ENCODE data around the gene PDIA2. TPM values are rescaled to one million over a fixed set of nuclear protein-coding genes. Genes with fewer than 3 reads are reported as not detected.

PDIA2 gene
- total and polyA plus RNA-seq, 11 donors = 0.17 to 9.3 (median 3.1) TPM

DNA sequence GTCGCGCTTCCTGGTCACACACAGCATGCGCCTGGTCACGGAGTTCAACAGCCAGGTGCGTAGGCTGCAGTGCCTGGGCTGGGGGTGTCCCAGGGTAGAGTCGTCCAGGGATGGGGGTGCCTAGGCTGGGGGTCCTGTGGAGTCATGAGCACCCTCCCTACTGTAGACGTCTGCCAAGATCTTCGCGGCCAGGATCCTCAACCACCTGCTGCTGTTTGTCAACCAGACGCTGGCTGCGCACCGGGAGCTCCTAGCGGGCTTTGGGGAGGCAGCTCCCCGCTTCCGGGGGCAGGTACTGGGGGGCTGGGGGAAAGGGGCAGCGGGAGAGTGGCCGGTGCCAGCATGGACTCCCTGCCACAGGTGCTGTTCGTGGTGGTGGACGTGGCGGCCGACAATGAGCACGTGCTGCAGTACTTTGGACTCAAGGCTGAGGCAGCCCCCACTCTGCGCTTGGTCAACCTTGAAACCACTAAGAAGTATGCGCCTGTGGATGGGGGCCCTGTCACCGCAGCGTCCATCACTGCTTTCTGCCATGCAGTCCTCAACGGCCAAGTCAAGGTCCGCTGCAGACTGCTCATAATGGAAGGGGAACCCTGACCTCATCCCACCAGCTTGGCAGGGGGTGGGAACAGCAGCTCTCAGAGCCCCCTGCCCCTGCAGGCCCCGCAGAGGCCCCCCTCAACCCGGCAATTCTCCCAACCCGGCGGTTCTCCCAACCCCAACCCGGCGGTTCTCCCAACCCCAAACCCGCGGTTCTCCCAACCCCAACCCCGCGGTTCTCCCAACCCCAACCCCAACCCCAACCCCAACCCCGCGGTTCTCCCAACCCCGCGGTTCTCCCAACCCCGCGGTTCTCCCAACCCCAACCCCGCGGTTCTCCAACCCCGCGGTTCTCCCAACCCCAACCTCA lies 2.4 kb downstream of the PDIA2 start:
- peaks cover 0 to 36% (median 28%) of the 10 kb centered on the region in 9 donors for H3K36me3 ChIP-seq
- no peaks in the 10 kb centered on the region for H3K9me3 ChIP-seq
- ATAC-seq (no peak), DNase-seq (no peak)
- no peak overlapping the region for H3K4me3 ChIP-seq
- WGBS, 4 donors = 95 to 96% (median 96%) methylated on average over 32 to 48 of the region's 48 CpGs
- peaks cover 0 to 12% (median 7%) of the 10 kb centered on the region in 12 donors for H3K4me1 ChIP-seq
- peaks cover 0 to 16% (median 8%) of the 10 kb centered on the region in 9 donors for H3K27me3 ChIP-seq
- no peak overlapping the region for H3K27ac ChIP-seq
- intact Hi-C loops (cut with DNase I) = loop anchor here in 1 of 10 donors (5.0 kb wide), 1 partner anchor 62 kb away; no protein-coding TSS in a partner anchor
- TF ChIP-seq, protein P1, sequence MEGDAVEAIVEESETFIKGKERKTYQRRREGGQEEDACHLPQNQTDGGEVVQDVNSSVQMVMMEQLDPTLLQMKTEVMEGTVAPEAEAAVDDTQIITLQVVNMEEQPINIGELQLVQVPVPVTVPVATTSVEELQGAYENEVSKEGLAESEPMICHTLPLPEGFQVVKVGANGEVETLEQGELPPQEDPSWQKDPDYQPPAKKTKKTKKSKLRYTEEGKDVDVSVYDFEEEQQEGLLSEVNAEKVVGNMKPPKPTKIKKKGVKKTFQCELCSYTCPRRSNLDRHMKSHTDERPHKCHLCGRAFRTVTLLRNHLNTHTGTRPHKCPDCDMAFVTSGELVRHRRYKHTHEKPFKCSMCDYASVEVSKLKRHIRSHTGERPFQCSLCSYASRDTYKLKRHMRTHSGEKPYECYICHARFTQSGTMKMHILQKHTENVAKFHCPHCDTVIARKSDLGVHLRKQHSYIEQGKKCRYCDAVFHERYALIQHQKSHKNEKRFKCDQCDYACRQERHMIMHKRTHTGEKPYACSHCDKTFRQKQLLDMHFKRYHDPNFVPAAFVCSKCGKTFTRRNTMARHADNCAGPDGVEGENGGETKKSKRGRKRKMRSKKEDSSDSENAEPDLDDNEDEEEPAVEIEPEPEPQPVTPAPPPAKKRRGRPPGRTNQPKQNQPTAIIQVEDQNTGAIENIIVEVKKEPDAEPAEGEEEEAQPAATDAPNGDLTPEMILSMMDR (IDR thresholded peaks at IDR 0.05) = no peak
- TF ChIP-seq POLR2A (IDR thresholded peaks at IDR 0.05) = no peak

DNA sequence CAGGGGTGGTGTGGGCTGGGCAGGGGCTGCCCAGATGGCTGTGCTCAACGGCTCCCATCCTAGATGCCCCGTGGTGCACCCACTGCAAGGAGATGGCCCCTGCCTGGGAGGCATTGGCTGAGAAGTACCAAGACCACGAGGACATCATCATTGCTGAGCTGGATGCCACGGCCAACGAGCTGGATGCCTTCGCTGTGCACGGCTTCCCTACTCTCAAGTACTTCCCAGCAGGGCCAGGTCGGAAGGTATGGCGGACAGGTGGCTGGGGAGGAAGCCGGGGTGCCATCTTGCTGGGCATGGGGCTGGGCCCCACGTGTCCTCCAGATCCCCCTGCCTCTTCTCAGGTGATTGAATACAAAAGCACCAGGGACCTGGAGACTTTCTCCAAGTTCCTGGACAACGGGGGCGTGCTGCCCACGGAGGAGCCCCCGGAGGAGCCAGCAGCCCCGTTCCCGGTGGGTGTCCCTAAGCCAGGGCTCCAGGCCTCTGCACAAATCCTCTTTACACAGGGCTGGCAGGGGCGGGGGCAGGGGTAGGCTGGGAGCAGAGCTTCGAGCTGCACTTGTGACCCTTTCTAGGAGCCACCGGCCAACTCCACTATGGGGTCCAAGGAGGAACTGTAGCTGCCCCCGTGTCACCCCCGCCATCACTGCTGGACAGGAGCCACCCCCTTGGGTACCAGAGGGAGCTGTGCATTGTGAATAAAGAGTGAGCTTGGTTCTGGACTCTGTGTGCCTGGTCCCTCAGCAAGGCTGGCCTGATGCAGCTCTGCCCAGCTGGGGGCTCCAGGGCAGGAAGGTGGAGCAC lies 3.7 kb downstream of the PDIA2 start:
- ATAC-seq (no peak), DNase-seq (no peak)
- Histone ChIP-seq H3K27me3 (peaks cover 0 to 4% (median 0%) of the 10 kb centered on the region in 9 donors), H3K4me3 (no peak overlapping the region), H3K4me1 (peaks cover 0 to under 1% (median 0%) of the 10 kb centered on the region in 12 donors), H3K36me3 (peaks cover 0 to 49% (median 35%) of the 10 kb centered on the region in 9 donors), H3K27ac (no peak overlapping the region), H3K9me3 (no peaks in the 10 kb centered on the region)
- WGBS, 4 donors = 89 to 93% (median 92%) methylated on average over 16 to 22 of the region's 22 CpGs
- no peak for TF ChIP-seq POLR2A (IDR thresholded peaks at IDR 0.05)
- TF ChIP-seq, protein P1 (IDR thresholded peaks at IDR 0.05) = no peak
- intact Hi-C loops (cut with DNase I) = loop anchor here in 1 of 10 donors (5.0 kb wide), 1 partner anchor 61 kb away; no protein-coding TSS in a partner anchor

DNA sequence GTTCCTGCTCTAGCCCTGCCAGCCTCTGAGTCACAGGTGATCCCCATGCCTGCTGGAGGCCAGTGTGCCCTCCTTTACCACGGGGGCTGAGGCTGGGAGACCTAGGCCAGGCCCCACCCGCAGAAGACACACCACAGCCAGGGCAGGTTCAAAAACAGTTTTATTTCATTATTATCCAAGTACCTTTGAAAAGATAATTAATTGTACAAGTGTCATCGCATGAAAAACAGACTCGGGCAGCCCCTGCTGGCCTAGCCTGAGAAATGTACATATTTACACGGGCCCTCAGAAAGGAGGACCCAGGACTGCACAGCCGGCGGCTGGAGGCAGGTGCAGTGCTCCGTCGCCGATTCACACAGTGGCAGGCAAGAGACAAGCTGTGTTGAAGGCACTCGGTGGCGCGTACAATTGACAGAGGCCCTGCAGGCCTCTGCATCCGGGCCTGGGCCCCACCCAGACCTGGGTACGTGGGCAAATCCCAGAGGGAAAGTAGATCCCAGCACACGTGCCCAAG lies 4.4 kb downstream of the PDIA2 start:
- no peak for DNase-seq
- Histone ChIP-seq H3K4me1 (no peaks in the 10 kb centered on the region), H3K4me3 (no peak overlapping the region), H3K36me3 (peaks cover 0 to 55% (median 37%) of the 10 kb centered on the region in 9 donors), H3K27ac (no peak overlapping the region), H3K9me3 (no peaks in the 10 kb centered on the region), H3K27me3 (no peaks in the 10 kb centered on the region)
- intact Hi-C loops (cut with DNase I) = loop anchor here in 1 of 10 donors (5.0 kb wide), 1 partner anchor 60 kb away; no protein-coding TSS in a partner anchor
- 86 to 94% (median 88%) methylated on average over 15 to 16 of the region's 16 CpGs for WGBS, 4 donors
- no peak for ATAC-seq
- no peak for TF ChIP-seq POLR2A (IDR thresholded peaks at IDR 0.05)
- TF ChIP-seq, protein P1 (IDR thresholded peaks at IDR 0.05) = no peak

All from heart left ventricle (tissue), 16 donors.